HepG2 (cell line): Measurements from ENCODE around the gene PEMT. TPM values are rescaled to one million over a fixed set of nuclear protein-coding genes. Genes with fewer than 3 reads are reported as not detected.

Experiments used
- ATF7 ChIP-seq, 2 experiments: fragments of 450-650 bp in 1 of 2; sonication (generic) in 1 of 2; formaldehyde crosslinking in 1 of 2; IDR thresholded peaks; 2 replicates each; pipeline versions ENCODE4 v1.4.0 to v1.6.1; 2016 to 2020; ENCODE audit warnings: antibody characterized with exemption in 1 of 2, mild to moderate bottlenecking in 1 of 2, missing genetic modification reagents in 1 of 2
- MXI1 ChIP-seq: IDR thresholded peaks from 3 replicates; pipeline ENCODE4 v1.6.1; 2012; ENCODE audit warnings: low read depth, low read length, inconsistent platforms, borderline replicate concordance
- SIX4 ChIP-seq: sonication (generic); formaldehyde crosslinking; IDR thresholded peaks from 2 replicates; pipeline ENCODE4 v1.4.0; 2020; ENCODE audit warnings: missing genetic modification reagents
- ZNF121 ChIP-seq: sonication (generic); formaldehyde crosslinking; IDR thresholded peaks from 2 replicates; pipeline ENCODE4 v1.5.0; 2020; ENCODE audit warnings: mild to moderate bottlenecking, missing genetic modification reagents
- ZNF124 ChIP-seq: sonication (generic); formaldehyde crosslinking; IDR thresholded peaks from 2 replicates; pipeline ENCODE4 v1.4.0; 2020; ENCODE audit warnings: missing genetic modification reagents
- ZNF619 ChIP-seq: sonication (generic); formaldehyde crosslinking; IDR thresholded peaks from 2 replicates; pipeline ENCODE4 v1.4.0; 2020; ENCODE audit warnings: mild to moderate bottlenecking, missing genetic modification reagents
- polyA plus RNA-seq, 8 experiments: library from polyadenylated mRNA; depleted of rRNA in 3 of 8; stranded (reverse) in 7 of 8; unstranded in 1 of 8; fragments of >200 nt; fragmentation: Illumina TruSeq in 4 of 8; extraction: Trizol in 4 of 8; gene quantifications; 2 replicates each; pipeline versions ENCODE4 v1.2.1 to v1.2.3, GENCODE V29; 2011 to 2016; ENCODE audit warnings: low read depth in 4 of 8, missing spikeins in 1 of 8, mixed read lengths in 1 of 8; ENCODE audit not compliant: insufficient read depth in 1 of 8
- total RNA-seq, 5 experiments: library from RNA; depleted of rRNA; stranded (reverse); fragments of >200 nt; fragmentation: Illumina TruSeq; extraction: Trizol; gene quantifications; 2 replicates each; pipeline ENCODE4 v1.2.3, GENCODE V29; 2016; ENCODE audit warnings: low read depth in 1 of 5
- TF ChIP-seq, protein P1 (sequence below), 2 experiments: sonication (generic) in 1 of 2; formaldehyde crosslinking in 1 of 2; IDR thresholded peaks; 2 replicates each; pipeline versions ENCODE4 v1.6.1 to v1.9.0; 2014 to 2022; ENCODE audit warnings: antibody characterized with exemption in 1 of 2, borderline replicate concordance in 1 of 2, inconsistent platforms in 1 of 2, low read depth in 1 of 2, missing genetic modification reagents in 1 of 2
- TF ChIP-seq, protein P2 (sequence below): sonication (generic); formaldehyde crosslinking; IDR thresholded peaks from 2 replicates; pipeline ENCODE4 v1.4.0; 2020; ENCODE audit warnings: missing genetic modification reagents
- TF ChIP-seq, protein P3 (sequence below): sonication (generic); formaldehyde crosslinking; IDR thresholded peaks from 2 replicates; pipeline ENCODE4 v1.4.0; 2020; ENCODE audit warnings: missing genetic modification reagents
- TF ChIP-seq, protein P4 (sequence below): sonication (generic); formaldehyde crosslinking; IDR thresholded peaks from 2 replicates; pipeline ENCODE4 v1.4.0; 2020; ENCODE audit warnings: mild to moderate bottlenecking, missing genetic modification reagents, borderline replicate concordance
- TF ChIP-seq, protein P5 (sequence below): sonication (generic); formaldehyde crosslinking; IDR thresholded peaks from 2 replicates; pipeline ENCODE4 v1.8.0; 2022; ENCODE audit warnings: mild to moderate bottlenecking, missing genetic modification reagents

Gene PEMT
- total and polyA plus RNA-seq, 2 of the 13 experiments (the other 11 are each of a cell fraction or from before 2014, with no cell fraction given) = 31.7 to 43.6 TPM

DNA sequence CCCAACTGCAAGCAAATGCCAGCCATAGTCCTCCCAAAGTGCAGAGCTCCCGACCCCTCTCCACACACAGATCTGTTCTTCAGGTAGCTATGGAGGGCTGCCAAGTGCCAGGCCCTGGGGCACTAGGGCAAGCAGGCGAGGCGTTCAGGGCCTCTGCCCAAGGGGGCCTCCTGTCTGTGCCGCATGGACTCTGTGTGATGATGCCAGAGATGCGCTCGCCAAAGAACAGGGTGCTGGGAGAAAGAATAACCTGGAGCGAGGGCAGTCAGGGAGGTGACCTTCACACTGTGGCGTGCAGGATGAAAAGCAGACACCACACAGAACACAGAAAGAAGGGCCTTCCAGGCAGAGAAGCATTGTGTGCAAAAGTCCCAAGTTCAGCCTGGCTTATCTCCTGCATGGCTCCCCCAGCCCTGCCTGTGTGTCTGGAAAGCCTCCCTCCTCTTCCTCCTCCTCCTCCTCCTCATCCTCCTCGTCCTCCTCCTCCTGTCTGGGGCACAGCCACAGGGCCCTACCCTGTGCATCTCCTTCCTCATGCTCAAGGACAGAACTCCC is 44.2 kb downstream of the PEMT start (continued):
- TF ChIP-seq, protein P1, sequence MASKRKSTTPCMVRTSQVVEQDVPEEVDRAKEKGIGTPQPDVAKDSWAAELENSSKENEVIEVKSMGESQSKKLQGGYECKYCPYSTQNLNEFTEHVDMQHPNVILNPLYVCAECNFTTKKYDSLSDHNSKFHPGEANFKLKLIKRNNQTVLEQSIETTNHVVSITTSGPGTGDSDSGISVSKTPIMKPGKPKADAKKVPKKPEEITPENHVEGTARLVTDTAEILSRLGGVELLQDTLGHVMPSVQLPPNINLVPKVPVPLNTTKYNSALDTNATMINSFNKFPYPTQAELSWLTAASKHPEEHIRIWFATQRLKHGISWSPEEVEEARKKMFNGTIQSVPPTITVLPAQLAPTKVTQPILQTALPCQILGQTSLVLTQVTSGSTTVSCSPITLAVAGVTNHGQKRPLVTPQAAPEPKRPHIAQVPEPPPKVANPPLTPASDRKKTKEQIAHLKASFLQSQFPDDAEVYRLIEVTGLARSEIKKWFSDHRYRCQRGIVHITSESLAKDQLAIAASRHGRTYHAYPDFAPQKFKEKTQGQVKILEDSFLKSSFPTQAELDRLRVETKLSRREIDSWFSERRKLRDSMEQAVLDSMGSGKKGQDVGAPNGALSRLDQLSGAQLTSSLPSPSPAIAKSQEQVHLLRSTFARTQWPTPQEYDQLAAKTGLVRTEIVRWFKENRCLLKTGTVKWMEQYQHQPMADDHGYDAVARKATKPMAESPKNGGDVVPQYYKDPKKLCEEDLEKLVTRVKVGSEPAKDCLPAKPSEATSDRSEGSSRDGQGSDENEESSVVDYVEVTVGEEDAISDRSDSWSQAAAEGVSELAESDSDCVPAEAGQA (IDR thresholded peaks at IDR 0.05; ENCODE audit: low read depth) = peak; percentile 19; the same call in 1 of the 2 replicates
- TF ChIP-seq, protein P1 (CRISPR knock-in tag; IDR thresholded peaks at IDR 0.05; ENCODE audit: borderline replicate concordance) = no peak
- TF ChIP-seq ATF7 (IDR thresholded peaks at IDR 0.05) (no peak), ATF7 (CRISPR knock-in tag; IDR thresholded peaks at IDR 0.05) (no peak), SIX4 (CRISPR knock-in tag) (peak; percentile 34; the same call in 1 of the 2 replicates), ZNF619 (0 out of 2 replicates have a peak, but pooled peaks have one; percentile 38), MXI1 (peak; percentile 40; the same call in 1 of the 3 replicates), ZNF124 (CRISPR knock-in tag) (no peak), ZNF121 (0 out of 2 replicates have a peak, but pooled peaks have one; percentile 25)
- TF ChIP-seq, protein P2, sequence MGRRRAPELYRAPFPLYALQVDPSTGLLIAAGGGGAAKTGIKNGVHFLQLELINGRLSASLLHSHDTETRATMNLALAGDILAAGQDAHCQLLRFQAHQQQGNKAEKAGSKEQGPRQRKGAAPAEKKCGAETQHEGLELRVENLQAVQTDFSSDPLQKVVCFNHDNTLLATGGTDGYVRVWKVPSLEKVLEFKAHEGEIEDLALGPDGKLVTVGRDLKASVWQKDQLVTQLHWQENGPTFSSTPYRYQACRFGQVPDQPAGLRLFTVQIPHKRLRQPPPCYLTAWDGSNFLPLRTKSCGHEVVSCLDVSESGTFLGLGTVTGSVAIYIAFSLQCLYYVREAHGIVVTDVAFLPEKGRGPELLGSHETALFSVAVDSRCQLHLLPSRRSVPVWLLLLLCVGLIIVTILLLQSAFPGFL (CRISPR knock-in tag) = no peak
- TF ChIP-seq, protein P3, sequence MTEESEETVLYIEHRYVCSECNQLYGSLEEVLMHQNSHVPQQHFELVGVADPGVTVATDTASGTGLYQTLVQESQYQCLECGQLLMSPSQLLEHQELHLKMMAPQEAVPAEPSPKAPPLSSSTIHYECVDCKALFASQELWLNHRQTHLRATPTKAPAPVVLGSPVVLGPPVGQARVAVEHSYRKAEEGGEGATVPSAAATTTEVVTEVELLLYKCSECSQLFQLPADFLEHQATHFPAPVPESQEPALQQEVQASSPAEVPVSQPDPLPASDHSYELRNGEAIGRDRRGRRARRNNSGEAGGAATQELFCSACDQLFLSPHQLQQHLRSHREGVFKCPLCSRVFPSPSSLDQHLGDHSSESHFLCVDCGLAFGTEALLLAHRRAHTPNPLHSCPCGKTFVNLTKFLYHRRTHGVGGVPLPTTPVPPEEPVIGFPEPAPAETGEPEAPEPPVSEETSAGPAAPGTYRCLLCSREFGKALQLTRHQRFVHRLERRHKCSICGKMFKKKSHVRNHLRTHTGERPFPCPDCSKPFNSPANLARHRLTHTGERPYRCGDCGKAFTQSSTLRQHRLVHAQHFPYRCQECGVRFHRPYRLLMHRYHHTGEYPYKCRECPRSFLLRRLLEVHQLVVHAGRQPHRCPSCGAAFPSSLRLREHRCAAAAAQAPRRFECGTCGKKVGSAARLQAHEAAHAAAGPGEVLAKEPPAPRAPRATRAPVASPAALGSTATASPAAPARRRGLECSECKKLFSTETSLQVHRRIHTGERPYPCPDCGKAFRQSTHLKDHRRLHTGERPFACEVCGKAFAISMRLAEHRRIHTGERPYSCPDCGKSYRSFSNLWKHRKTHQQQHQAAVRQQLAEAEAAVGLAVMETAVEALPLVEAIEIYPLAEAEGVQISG (CRISPR knock-in tag) = peak; percentile 54; the same call in 1 of the 2 replicates
- TF ChIP-seq, protein P4, sequence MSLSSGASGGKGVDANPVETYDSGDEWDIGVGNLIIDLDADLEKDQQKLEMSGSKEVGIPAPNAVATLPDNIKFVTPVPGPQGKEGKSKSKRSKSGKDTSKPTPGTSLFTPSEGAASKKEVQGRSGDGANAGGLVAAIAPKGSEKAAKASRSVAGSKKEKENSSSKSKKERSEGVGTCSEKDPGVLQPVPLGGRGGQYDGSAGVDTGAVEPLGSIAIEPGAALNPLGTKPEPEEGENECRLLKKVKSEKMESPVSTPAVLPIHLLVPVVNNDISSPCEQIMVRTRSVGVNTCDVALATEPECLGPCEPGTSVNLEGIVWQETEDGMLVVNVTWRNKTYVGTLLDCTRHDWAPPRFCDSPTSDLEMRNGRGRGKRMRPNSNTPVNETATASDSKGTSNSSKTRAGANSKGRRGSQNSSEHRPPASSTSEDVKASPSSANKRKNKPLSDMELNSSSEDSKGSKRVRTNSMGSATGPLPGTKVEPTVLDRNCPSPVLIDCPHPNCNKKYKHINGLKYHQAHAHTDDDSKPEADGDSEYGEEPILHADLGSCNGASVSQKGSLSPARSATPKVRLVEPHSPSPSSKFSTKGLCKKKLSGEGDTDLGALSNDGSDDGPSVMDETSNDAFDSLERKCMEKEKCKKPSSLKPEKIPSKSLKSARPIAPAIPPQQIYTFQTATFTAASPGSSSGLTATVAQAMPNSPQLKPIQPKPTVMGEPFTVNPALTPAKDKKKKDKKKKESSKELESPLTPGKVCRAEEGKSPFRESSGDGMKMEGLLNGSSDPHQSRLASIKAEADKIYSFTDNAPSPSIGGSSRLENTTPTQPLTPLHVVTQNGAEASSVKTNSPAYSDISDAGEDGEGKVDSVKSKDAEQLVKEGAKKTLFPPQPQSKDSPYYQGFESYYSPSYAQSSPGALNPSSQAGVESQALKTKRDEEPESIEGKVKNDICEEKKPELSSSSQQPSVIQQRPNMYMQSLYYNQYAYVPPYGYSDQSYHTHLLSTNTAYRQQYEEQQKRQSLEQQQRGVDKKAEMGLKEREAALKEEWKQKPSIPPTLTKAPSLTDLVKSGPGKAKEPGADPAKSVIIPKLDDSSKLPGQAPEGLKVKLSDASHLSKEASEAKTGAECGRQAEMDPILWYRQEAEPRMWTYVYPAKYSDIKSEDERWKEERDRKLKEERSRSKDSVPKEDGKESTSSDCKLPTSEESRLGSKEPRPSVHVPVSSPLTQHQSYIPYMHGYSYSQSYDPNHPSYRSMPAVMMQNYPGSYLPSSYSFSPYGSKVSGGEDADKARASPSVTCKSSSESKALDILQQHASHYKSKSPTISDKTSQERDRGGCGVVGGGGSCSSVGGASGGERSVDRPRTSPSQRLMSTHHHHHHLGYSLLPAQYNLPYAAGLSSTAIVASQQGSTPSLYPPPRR = peak; percentile 88
- TF ChIP-seq, protein P5, sequence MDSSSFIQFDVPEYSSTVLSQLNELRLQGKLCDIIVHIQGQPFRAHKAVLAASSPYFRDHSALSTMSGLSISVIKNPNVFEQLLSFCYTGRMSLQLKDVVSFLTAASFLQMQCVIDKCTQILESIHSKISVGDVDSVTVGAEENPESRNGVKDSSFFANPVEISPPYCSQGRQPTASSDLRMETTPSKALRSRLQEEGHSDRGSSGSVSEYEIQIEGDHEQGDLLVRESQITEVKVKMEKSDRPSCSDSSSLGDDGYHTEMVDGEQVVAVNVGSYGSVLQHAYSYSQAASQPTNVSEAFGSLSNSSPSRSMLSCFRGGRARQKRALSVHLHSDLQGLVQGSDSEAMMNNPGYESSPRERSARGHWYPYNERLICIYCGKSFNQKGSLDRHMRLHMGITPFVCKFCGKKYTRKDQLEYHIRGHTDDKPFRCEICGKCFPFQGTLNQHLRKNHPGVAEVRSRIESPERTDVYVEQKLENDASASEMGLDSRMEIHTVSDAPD (CRISPR knock-in tag) = no peak
